Endometrium (tissue), 2 donors: Measurements from ENCODE around the gene IKZF5.

Source experiments
- FAIRE-seq: peaks from 2 replicates; lab custom pipeline; 2012; peaks lifted over from hg19 to GRCh38; lab: Jason Lieb, UNC
- donor health status: control.
- donor health status: control.

The IKZF5 gene, protein sequence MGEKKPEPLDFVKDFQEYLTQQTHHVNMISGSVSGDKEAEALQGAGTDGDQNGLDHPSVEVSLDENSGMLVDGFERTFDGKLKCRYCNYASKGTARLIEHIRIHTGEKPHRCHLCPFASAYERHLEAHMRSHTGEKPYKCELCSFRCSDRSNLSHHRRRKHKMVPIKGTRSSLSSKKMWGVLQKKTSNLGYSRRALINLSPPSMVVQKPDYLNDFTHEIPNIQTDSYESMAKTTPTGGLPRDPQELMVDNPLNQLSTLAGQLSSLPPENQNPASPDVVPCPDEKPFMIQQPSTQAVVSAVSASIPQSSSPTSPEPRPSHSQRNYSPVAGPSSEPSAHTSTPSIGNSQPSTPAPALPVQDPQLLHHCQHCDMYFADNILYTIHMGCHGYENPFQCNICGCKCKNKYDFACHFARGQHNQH

DNA sequence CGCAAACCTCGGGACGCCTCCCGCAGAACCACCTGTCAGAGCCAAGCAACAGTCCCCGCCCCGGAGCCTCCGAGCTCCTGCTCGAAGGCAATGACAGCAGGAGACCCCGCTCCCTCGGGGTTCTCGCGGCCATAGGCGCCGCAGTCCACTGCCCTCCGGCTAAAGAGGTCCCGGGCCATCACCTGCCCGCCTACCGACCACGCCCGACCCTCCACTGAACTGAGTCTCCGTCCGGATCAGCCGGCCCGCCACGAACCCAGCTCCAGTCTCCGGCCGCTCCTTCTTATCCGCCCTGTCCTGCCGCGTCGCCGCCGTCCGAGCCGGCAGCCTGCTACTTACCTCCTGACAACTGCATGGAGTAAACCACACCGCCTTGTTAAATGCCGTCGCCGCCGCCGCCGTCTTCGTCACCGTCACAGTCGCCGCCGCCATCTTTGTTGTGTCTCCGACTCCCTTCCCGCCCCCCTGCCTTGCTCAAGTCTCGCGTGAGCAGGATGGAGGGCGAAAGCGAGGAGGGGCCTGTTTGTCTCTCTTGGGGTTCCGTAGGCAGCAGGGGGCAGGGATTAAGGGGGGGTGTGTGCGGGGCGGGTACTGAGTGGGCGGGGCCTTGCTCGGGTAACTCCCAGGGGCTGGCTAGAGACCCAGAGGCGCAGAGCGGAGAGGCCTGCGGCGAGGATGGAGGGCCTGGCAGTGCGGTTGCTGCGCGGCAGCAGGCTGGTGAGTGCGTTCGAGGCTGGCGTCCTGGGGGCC is at the start of gene IKZF5, which contains the start of gene ACADSB:
IKZF5 (minus strand) TSS at position 441 of the 750 bp plus-strand sequence. CDS start 10,170 bp downstream, outside the sequence.
ACADSB (plus strand) TSS at position 652 of the 750 bp plus-strand sequence; CDS start at position 676, 24 bp downstream.
- no peak for FAIRE-seq

DNA sequence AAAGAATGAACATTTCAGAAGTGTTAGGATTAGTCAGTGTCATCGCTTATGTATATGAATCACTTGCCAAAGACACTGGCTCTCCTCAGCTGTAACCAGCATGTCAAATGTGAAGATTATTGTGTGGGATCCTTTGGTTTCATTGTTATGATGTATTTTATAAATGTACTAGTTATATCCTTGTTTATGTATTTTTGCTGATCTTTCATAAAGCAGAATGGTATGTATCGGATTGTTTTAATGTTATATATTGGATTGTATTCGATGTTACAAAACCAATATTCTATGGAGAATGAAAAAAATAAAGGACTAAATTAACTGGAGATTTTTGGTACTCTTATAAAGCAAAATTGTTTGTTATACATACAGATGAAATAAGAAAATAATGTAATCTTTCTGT is 49.4 kb upstream of the IKZF5 start:
- no peak for FAIRE-seq

DNA sequence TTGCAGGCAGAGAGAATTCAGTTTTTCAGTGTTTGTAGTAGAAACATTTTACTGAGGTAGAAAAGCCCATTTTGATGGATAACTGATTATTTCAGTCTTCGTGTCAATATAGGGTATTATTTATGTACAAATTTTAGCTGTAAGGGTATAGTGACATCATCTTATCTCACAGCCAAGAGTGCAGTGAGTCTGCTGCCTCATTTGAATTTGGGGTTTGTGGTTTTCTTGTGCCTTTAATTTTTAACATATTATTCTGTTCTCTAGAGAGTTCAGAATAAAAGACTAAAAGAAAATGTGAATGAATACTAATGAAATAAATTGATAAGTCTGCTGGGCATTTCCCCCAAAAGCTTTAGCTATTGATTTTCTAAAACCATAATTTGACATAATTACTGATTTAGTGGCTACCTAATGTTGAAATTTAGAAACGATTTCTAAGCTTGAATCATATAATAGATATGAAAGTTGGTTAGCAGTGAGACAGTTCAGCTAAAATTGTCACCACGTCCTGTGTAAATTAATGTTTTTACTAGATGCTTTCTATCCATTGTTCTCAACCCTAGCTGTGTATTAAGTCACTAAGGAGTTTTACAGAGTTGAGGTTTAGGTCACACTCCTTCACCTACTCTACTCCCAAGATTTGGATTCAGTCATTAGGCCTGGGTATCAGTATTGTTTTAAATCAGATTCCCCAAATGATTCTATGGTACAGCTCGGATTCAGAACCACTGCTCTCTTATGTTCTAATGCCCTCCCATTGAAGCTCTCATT is 37.6 kb upstream of the IKZF5 start:
- FAIRE-seq, result no peak

DNA sequence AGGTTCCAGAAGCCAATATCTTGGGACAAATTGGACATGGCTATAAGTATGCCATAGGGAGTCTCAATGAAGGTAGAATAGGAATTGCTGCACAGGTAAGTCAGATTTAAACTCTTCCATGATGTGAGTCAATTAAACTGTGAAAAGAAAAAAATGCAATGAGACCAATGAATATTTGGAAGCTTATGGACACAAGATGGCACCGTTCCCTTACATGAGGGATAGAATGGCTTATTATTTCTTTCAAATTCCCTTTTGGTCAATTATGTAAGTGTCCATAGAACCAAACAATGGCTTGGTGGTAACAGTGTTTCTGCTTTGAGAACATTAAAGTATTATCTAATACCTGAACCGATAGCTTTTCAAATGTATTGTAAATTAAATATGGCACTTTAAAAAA is 35.8 kb upstream of the IKZF5 start:
- FAIRE-seq, result no peak

DNA sequence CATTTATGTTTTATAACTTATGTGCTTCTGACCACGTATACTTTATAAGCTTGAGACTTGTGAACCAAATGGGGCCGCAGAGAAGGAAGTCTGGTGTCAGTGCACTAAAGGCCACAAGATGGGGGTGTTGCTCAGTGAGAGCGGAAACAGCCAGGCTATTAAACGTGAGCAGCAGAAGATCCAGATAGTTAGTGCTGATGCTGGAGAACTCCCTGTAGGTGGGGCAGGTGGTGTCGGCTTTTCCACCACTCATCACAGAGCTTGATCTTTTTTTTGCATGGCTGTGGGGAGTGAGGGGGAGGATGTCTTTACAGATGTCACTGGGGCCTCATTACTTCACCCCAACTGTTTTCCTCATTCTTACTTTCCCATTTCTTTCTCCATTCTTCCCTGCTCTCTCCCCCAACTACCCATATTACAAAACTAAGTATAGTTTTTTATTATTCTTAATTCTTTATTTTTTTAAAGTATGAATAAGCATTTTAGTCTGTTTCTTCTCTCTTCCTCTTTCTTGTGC is 34.9 kb upstream of the IKZF5 start:
- FAIRE-seq, result no peak

DNA sequence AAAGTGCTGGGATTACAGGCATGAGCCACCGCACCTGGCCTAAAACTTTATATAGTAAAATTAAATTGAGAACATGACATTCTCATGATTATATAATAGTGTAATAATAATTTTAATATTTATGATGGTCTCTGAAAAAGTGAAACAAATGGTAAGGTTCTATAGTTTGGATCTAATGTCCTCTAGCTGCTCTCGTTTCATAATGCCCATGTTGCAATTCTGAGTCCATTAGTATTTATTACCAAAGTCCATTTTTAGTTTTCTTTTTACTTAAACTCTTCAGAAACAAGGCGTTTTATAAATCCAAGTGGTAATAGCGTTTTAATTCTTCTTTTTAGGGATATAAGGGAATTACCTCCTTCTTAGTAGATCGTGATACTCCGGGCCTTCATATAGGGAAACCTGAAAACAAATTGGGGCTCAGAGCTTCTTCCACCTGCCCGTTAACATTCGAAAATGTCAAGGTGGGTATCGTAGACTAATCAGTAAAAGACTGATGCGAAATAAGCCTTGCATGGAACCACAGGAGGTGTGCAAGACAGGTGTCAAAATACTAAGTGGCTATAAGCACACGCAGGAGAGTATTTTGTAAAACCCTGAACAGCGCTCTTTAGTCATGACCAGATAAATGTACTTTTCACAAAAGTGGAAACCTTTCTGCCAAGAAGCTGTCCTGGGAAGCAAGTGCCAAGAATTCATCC is 34.3 kb upstream of the IKZF5 start:
- FAIRE-seq, result no peak

DNA sequence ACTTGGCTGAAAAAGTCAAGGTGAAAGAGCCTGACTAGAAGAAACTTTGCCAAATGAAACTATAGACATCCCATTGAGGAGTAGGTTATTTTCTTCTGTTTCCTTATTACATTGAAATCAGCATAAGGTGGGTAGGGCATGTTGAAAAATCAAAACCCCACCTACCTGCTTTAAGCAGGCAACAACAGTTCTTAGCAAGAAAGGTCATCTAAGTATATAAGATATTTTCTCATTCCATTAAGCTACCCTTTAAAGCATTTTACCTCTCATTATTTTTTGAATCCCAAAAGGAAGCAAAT is 31.0 kb upstream of the IKZF5 start:
- no peak for FAIRE-seq

DNA sequence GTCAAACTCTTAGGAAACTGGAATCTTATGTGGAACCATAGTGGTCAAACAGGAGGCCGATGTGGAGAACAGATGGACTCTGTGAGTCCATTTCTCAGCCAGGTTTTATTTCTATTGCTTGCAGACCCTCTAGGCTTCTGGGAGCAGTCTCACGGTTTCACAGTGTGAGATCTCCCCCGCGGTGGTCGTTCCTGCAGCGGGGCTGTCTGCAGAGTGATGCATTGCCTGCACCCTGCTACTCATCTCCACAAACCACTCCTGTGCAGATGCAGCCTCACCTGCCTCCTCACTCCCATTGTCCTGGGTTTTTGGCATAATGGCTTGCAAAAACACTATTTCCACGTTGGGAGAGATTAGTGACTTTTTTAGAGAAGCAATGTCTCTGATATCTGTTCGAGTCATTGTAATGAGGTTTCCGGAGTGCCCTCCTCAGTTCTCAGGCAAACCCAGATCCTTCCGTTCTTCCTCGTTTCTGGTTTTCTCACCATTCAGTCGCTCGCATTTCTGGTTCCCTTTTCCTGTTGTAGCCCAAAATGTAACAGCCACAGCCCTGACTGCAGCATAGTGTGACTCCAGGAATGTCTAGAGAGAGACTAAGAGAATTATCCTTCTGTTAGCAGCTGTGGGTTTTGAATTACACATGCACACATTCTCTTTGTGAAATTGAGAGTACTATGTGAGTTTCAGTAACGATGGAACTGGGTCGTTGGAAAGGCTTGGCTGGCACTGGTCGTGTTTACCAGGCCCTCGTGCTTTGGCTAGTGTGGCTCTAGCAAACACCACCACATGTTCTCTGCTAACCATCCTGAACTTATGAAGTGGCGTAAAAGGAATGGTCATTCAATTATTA is 30.4 kb upstream of the IKZF5 start:
- FAIRE-seq, result no peak

DNA sequence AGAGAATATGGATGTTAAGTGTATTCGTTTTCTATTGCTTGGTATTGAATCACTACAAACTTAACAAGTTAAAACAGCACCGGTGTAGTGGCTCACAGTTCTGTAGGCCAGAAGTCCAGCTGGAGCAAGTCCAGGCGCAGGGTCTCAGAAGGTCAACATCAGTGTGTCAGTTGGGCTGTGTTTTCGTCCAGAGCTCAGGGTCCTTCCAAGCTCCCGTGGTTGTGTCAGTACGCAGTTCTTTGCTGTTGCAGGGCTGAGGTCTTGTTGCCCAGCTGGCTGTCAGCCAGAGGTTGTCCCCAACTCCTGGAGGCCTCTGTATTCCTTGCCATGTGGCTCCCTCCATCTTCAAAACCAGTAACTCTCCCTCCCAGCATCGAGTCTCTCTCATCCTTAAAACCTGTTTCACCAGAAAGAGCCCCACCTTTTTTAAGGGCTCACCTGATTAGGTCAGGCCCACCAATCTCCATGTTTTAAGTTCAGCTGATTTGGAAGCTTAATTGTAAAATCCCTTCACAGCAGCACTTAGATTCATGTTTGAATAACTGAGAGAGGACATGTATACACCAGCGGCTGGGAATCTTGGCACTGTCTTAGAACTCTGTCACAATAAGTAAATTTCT is 27.0 kb upstream of the IKZF5 start:
- FAIRE-seq, result no peak

DNA sequence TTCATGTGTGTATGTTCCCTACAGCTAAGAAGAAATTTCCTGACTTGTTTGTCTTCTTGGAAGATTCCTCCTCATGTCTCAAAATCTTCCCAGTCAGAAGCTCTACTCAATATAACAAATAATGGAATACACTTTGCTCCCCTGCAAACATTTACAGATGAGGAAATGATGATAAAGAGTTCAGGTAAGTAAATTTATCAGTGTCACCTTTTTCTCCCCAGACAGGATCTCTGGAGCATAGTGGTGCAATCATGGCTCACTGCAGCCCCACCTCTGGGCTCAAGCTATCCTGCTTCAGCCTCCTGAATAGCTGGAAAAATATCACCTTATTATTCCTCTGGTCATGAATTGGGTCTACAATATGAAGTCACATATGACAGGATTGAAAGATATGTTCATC is 25.7 kb upstream of the IKZF5 start:
- no peak for FAIRE-seq

DNA sequence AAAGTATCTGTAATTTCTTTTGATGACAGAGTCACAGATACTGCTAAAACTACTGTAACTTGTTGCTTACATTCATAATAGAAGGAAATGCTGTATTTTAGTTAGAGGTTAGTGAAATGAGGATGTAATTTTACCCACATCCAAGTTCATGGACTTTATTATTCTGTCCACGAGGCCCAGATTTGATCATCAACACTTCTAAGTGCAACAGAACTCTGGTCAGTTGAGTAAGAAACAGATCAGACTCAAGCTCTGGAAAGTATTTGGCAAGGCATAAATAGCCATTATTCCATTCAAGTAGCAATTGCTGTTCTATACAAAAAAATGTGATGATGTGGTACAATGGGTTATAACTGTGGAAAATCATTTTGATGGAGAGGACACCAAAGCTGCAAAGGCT is 22.5 kb upstream of the IKZF5 start:
- no peak for FAIRE-seq

DNA sequence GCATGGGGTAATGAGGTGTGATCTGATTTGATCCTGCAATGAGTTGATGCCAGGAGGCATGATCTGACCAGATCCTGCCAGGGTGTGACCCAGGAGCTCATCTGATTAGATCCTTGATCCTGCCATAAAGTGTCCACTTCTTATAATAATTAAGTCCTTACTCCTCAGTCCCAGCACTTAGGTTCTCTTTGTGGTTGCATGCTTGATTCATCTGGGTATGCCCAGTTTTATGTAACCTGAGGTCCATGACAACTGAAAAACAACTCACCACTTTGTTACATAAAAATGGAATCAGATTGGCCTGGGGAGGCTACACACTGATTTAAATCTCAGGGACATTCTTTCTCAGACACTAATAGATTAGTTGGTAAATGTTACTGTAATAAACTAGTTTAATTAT is 19.3 kb upstream of the IKZF5 start:
- FAIRE-seq, result no peak

DNA sequence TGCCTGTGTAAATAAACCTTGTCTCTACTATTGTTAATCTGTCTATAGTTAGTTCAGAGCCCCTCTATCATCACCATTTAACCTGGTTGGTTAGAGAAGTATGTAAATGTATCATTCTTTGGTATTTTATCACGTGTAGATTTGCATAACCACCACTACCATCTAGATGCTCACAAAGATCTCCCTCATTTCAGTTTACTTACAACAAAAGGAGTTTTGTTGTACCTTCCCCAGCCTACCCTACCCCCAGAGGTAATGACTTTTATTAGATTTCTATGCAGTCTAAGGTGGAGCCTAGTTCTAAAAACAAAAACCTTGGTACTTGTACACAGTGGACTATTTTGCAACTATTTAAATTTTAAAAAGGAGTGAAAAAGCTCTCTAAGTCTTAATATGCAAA is 17.7 kb upstream of the IKZF5 start:
- no peak for FAIRE-seq

DNA sequence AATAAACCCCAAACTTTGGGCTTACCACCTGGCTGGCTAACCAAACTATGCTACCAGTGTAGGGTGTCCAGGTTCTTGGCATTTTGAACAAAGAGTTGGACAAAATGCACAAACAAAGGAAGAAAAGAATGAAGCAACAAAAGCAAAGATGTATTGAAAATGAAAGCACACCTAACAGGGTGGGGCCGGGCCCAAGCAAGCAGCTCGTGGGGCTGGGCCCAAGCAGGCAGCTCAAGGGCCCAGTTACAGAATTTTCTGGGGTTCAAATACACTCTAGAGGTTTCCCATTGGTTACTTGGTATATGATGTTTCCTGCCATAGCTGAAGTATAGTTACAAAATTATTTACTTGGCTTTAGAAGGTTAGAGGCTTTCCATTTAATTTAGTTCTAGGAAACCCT is 15.9 kb upstream of the IKZF5 start:
- FAIRE-seq, result no peak

DNA sequence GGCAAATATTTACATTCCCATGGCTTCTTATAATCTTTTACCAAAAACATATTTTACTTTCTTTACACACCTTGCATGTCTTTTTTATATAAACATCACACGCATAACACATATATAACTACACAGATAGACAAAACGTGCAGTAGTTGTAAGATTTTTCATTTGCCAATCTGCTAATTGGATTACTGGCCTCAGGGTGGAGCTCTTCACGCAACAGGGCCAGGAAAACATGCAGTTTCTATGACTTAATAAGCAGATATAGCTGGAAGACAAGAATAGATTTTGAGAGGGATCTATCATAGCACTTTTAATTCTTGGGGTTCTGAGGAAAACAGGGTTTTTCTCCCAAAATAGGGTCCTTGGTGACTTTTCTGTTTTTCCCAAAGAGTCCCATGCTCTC is 12.9 kb upstream of the IKZF5 start:
- no peak for FAIRE-seq

DNA sequence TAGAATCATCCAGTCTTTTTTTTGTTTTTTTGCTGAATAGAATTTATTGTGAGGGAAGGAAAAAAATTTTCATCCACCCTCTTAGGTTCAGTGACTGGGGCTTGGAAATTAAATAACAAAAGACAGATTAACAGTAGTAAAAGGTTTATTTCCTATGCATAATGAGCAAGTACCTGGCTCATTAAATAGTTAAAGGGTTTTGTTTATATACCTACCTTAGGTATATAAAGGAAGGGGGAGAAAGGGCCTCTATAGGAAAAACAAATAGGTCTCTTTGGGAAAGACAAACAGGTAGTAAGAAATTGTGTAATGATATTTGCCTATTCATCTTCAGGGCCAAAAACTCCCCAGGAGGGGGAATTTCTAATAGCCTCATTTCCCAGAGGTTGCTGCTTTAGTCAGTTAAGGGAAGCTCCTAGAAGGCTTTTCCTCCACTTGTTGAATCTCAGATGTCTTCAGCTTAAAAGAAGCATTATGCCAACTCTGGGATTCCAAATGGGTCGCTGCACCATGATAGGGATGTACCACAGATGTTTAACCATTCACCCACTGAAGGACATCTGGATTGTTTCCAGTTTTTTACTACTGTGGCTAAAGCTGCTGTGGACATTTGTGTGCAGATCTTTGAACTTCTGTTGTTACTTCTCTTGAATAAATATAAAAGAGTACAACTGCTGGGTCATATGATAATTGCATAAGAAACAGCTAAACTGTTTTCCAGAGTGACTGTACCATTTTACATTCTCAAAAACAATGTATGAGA is 11.5 kb upstream of the IKZF5 start:
- FAIRE-seq, result no peak

DNA sequence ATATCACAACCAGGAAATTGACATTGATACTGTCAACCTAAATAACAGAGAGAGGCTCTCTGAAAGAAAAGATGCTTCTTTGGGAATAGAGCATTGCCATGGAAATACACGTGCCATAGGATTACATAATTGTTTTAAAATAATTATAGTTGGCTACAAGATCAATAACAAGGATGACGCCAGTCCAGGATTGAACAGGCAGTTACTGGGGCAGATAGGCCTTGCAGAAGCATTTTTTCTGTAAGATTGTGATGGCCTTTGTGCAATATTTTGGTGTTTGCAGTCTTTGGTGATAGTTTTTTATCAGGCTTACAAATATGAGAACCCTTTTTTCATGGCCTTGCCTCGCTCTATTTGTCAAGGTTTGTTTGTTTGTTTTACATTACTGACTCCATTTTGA is 10.7 kb upstream of the IKZF5 start:
- no peak for FAIRE-seq

DNA sequence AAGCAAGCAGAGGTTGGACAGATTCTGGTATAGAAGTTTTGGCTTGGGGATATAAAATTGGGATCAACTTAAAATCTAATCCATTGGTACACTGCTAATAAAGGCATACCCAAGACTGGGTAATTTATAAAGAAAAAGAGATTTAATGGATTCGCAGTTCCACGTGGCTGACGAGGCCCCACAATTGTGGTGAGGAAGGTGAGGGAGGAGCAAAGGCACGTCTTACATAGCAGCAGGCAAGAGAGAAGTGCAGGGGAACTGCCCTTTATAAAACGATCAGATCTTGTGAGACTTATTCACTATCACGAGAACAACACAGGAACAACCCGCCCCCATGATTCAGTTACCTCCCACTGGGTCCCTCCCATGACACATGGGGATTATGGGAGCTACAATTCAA is 9.9 kb upstream of the IKZF5 start:
- no peak for FAIRE-seq

DNA sequence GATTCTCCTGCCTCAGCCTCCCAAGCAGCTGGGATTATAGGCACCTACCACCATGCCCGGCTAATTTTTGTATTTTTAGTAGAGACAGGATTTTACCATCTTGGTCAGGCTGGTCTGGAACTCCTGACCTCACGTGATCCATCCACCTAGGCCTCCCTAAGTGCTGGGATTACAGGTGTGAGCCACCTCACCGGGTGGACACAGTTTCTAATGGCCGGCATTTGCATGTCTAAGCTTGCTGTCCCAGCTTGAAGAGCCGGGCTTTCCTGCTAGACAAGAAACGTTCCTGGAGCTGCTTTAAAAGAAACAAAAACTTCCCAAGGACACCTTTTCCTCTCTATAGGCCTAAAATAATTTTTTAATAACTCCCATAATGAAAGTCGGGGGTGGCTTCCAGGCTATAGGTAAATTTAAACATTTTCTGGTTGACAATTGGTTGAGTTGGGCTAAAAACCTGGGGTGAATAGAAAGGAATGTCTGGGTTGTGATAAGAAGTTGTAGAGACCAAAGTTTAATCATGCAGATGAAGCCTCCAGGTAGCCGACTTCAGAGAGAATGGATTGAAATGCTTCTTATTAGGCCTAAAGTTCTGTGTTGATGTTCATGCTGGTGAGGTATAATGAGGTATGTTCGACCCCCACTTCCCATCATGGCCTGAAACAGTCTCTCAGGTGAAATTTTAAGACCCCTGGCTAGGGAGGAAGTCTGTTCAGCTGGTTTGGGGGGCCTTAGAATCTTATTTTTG is 9.0 kb upstream of the IKZF5 start:
- no peak for FAIRE-seq
